GM18507 (cell line): ENCODE data around the gene SAA2.
"Not testable (repeated sequence)": the region's sequence is repeated elsewhere in the genome, so short reads cannot be mapped to it uniquely, and the experiment has no call there.

ENCODE experiments used
- DNase-seq: peaks from one replicate; pipeline ENCODE4 v3.0.0; 2011; ENCODE audit warnings: low read depth; ENCODE audit not compliant: insufficient read length; ENCODE audit errors: extremely low spot score
- FAIRE-seq: peaks from 2 replicates; lab custom pipeline; 2011; peaks lifted over from hg19 to GRCh38; lab: Jason Lieb, UNC

The SAA2 gene

DNA sequence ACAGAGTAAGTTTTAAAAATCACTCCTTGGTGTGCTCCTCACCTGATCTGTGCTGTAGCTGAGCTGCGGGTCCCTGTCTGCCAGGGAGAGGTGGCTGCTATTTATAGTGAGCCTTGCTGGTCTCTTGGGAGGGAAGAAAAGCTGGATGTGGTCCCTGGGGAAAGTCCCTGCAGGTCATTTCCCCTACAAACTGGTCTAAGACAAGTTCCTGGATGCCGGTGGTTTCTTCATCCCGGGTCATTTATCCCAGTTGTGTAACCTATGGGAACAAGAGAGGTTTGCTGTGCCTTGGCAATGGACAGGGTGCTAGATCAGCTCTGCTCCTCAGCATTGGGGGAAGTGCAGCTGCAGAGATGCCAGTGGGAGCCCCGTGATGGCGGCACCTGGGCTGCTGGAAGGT lies at the start of gene SAA2:
Gene SAA2, minus strand, starts transcription at position 108 of the 400 bp plus-strand sequence. CDS start 657 bp downstream, outside the sequence.
- no peak for FAIRE-seq
- DNase-seq, result no peak

- DNase-seq (no peak), FAIRE-seq (no peak)
Measured at GRCh38 chr11:18295316-18295715, 46.8 kb upstream of the SAA2 start.

- FAIRE-seq (peak; percentile 59), DNase-seq (no peak)
Measured at GRCh38 chr11:18294862-18295261, 46.4 kb upstream of the SAA2 start.

DNA sequence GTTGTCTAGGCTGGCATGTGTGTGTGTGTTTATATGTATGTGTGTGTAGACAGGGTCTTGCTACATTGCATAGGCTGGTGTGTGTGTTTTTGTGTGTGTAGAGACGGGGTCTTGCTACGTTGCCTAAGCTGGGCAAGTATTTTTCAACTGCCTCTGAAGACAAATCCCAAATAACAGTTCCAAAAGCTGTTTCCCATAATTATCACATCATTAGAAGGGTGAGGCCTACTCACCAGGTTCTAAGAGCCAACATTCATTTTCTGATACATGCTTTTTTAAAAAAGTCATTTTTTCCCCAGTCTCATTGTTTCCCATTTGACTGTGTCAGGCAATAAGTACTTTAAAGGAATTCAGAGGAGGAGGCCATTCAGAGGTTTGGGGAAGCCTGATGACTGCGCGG lies 40.4 kb upstream of the SAA2 start:
- DNase-seq (no peak), FAIRE-seq (no peak)

DNA sequence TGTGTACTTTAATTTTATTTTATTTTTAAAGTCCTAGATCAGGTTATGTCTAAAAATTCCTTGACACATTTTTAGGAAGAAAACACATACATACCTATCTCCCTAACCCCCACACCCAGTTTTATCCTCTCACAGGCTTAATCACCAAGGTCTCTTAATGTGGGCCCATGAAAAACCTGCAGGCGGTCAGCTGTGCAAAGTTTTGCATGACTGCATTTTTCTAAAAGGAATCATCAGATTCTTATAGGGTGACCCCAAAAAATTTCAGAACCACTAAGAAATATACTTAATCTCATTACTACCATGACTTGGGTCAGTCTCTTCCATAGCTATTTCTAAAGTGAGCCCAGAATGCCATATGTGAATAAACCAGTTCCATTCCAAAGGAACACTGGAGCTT lies 37.4 kb upstream of the SAA2 start:
- FAIRE-seq, result no peak
- no peak for DNase-seq

GRCh38 chr11:18282626-18283025 lies 34.2 kb upstream of the SAA2 start:
- FAIRE-seq (no peak), DNase-seq (no peak)

- DNase-seq, result no peak
- peak; percentile 83 for FAIRE-seq
Measured at GRCh38 chr11:18280438-18281045, 32.1 kb upstream of the SAA2 start.

DNA sequence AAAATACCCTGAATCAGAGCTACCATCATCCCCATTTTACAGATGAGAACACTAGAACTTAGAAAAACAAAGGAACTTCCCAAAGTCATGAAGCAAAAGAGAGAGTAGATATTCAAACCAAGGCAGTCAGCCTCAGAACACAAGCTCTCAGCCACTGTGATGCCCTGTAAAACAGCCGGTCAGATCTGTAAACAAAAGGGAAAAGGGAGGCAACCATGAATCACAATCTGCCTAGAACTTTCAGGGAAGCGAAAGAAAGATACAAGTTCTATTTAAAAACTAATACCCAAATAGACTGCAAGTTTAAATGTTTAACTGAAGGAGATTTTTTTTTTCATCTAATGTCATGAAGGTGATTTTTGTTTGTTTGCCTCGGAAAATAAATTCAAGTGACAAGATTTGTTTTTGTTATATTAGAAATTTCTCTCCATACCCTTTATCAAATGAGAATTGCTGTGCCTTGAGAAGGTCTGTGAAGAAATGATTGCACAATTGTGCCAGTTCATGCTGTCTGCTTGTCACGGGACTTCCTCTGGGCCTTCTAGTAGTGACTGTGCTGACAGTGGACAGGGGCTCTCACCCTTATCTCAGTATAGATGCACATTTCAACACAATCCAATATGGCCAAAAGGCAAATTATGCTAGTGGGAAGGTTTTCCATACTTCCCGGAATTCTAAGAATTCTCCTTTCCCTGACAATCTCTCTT lies 29.2 kb upstream of the SAA2 start:
- DNase-seq (no peak), FAIRE-seq (no peak)

DNA sequence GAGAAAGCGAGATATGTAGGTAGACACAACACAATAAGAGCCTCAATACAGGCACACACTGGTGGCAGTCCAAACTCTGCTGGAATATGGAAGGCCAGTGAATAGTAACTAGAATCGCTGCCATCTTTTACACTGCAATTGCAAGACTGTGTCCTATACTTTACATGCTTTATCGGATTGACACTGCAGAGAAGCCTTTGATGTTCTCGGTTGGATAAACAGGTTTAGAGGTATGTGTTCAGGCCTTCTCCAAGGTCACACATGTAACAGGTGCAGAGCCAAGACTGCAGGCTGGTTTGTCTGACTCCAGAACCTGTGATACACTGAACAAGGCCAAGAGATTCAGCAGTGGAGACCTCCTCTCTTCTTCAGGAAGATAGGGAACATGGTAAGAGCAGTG lies 22.7 kb upstream of the SAA2 start:
- DNase-seq (no peak), FAIRE-seq (no peak)

DNA sequence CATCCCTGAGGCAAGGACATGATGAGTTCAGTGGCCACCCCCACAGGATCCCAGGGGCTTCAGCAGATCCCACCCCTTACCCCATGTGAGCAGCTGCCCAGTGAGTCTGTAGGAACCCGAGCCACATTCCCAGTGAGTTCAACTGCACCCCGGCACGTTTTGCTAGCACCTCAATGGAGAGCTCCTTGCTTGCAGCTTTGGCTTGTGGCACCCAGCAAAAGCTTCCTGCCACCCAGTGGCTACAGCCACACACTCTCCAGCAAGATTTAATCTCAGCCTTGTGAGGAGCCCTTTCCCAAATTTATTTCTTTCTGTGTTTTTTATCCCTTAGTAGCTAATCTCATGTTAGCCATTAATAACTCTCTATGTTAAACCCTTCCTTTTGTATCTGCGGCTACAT lies 21.6 kb upstream of the SAA2 start:
- DNase-seq (no peak), FAIRE-seq (no peak)

- not testable (repeated sequence) for DNase-seq, FAIRE-seq
Measured at GRCh38 chr11:18269252-18269651, 20.8 kb upstream of the SAA2 start.

DNA sequence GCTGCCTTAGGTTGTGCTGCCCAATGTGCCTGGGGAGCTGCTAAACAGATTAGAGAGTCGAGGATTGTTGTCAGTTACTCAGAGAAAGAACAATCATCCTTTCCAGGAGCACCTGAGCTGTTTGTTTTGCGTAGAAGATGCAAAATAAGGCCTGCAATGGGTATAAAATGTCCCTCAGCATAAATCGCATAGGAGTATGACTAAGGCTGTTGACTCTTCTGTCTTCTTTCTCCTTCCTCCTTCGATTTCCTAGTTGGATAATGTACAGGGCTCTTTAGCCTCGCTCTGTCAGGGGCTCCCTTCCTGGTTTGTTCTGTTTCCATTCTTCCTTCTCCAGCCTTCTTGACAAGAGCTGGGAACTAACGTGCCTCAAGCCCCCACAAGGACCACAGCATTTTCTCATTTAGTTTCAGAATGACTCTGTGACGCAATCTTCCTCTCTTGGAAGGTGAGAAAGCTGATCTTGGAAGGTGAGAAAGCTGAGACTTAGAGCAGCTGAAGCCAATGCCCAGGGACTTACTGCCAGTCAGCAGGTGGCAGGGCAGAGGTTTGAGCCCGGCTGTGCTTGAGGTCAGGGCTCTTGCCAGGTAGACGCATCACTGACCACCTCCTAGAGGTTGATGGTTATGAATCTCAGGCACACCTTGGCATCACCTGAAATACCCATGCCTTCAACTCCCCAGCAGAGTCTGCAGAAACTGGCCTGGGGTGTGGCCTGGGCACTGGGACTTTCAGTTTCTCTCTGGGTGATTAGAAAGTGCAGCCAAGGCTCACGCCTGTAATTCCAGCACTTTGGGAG lies 19.1 kb upstream of the SAA2 start:
- DNase-seq, result not testable (repeated sequence)

GRCh38 chr11:18265949-18266348 lies 17.5 kb upstream of the SAA2 start, which contains the start of gene SAA1:
Gene SAA1, plus strand, starts transcription at chr11:18266264. Its CDS starts 624 bp downstream, at chr11:18266888.
- no peak for FAIRE-seq
- DNase-seq, result no peak

More for the DNA sequence above, 19.1 kb upstream of the SAA2 start:
- peak; percentile 87 for FAIRE-seq

DNA sequence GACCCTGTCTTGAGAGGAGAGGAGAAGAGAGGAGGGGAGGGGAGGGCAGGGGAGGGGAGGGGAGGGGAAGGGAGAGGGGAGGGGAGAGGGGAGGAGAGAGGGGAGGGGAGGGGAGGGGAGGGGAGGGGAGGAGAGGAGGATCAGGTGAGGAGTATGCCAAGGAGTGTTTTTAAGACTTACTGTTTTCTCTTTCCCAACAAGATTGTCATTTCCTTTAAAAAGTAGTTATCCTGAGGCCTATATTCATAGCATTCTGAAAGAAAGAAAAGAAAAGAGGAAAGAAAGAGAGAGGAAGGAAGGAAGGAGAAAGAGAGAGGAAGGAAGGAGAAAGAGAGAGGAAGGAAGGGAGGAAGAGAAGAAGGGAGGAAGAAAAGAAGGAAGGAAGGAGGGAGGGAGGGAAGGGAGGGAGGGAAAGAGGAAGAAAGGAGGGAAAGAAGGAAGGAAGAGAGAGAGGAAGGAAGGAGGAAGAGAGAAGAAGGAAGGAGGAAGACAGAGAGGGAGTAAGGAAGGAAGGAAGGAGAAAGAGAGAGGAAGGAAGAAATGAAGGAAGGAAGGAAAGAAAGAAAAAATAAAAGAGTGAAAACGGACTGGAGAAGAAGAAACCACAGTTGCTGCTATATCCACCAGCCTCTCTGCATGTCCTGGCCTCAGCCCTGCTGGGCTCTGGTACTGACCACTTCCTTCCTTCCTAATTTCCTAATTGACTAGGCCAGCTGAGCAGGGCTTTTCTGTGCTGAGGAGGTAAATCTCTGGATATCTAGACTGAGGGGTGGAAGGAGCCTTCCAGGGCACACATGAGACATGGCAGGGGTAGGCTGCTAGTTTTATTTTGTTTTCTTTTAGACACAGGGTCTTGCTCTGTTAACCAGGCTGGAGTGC lies 16.4 kb upstream of the SAA2 start:
- no peak for FAIRE-seq
- no peak for DNase-seq

GRCh38 chr11:18264035-18264434 lies 15.6 kb upstream of the SAA2 start:
- FAIRE-seq (no peak), DNase-seq (no peak)

DNA sequence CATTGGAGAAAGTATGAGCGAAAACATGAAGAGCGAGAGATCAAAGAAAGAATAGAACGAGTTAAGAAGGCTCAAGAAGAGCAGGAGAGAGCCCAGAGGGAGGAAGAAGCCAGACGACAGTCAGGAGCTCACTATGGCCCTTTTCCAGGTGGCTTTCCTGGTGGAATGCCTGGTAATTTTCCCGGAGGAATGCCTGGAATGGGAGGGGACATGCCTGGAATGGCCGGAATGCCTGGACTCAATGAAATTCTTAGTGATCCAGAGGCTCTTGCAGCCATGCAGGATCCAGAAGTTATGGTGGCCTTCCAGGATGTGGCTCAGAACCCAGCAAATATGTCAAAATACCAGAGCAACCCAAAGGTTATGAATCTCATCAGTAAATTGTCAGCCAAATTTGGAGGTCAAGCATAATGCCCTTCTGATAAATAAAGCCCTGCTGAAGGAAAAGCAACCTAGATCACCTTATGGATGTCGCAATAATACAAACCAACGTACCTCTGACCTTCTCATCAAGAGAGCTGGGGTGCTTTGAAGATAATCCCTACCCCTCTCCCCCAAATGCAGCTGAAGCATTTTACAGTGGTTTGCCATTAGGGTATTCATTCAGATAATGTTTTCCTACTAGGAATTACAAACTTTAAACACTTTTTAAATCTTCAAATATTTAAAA lies 14.3 kb upstream of the SAA2 start:
- DNase-seq, FAIRE-seq: not testable (repeated sequence)

DNA sequence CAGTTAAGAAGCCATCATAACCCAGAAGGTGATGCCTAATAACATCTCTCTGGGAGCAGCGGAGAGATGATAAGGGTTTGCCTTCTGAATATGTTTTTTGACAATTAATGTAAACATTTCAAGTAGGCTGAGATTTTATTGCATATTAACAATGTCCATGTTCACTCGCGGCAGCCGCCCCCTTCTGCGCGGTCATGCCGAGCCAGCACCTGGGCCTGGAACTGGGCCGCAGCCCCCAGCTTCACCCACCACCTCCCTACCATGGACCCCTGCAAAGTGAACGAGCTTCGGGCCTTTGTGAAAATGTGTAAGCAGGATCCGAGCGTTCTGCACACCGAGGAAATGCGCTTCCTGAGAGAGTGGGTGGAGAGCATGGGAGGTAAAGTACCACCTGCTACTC lies 13.3 kb upstream of the SAA2 start:
- FAIRE-seq (no peak), DNase-seq (no peak)

- FAIRE-seq, result no peak
- DNase-seq, result no peak
Measured at GRCh38 chr11:18259259-18259658, 10.8 kb upstream of the SAA2 start.

- DNase-seq (no peak), FAIRE-seq (no peak)
Measured at GRCh38 chr11:18254781-18255361, 6.4 kb upstream of the SAA2 start.
